ENCODE measurements around the gene TAOK3.
A peak's percentile ranks its signal among the peaks of the same experiment; 100 is the strongest.
"Not testable (repeated sequence)": the region's sequence is repeated elsewhere in the genome, so short reads cannot be mapped to it uniquely, and the experiment has no call there.

TAOK3 gene

GRCh38 chr12:118372541-118373495 lies at the start of gene TAOK3:
TSS of gene TAOK3 (minus strand) at chr12:118372907. CDS start at chr12:118255567, 117,340 bp downstream.
- H3K4me3 ChIP-seq (ENCODE audit: low read length in 2 of 2): peak within 1 kb of the TSS; percentile 88 to 98
- H3K4me1 ChIP-seq (ENCODE audit: control insufficient read depth in 2 of 2, insufficient read depth in 2 of 2, low read length in 2 of 2): peaks cover 21 to 23% of the 10 kb centered on the region in 2 donors
- peak within 1 kb of the TSS; percentile 83 to 89 for H3K9ac ChIP-seq (ENCODE audit: low read depth in 1 of 2, low read length in 2 of 2)
- H3K36me3 ChIP-seq (ENCODE audit: control insufficient read depth in 2 of 2, insufficient read depth in 2 of 2, low read length in 2 of 2): no peaks in the 10 kb centered on the region
- no peaks in the 10 kb centered on the region for H3K27me3 ChIP-seq (ENCODE audit: control insufficient read depth in 2 of 2, insufficient read depth in 2 of 2, low read length in 2 of 2)
- no peaks in the 10 kb centered on the region for H3K9me3 ChIP-seq (ENCODE audit: control insufficient read depth in 2 of 2, low read length in 2 of 2)
- peak within 1 kb of the TSS; percentile 94 to 95 for H3K27ac ChIP-seq (ENCODE audit: low read depth in 2 of 2, low read length in 2 of 2)

- Histone ChIP-seq H3K9me3 (ENCODE audit: control insufficient read depth in 2 of 2, low read length in 2 of 2) (no peaks in the 10 kb centered on the region), H3K9ac (ENCODE audit: low read depth in 1 of 2, low read length in 2 of 2) (no peak overlapping the region), H3K27ac (ENCODE audit: low read depth in 2 of 2, low read length in 2 of 2) (no peak overlapping the region), H3K36me3 (ENCODE audit: control insufficient read depth in 2 of 2, insufficient read depth in 2 of 2, low read length in 2 of 2) (peaks cover 4 to 12% of the 10 kb centered on the region in 2 donors), H3K4me1 (ENCODE audit: control insufficient read depth in 2 of 2, insufficient read depth in 2 of 2, low read length in 2 of 2) (no peaks in the 10 kb centered on the region), H3K4me3 (ENCODE audit: low read length in 2 of 2) (no peak overlapping the region), H3K27me3 (ENCODE audit: control insufficient read depth in 2 of 2, insufficient read depth in 2 of 2, low read length in 2 of 2) (no peaks in the 10 kb centered on the region)
These were observed 48.0 kb upstream of the TAOK3 start for GRCh38 chr12:118420673-118421072.

- Histone ChIP-seq H3K27me3 (ENCODE audit: control insufficient read depth in 2 of 2, insufficient read depth in 2 of 2, low read length in 2 of 2) (no peaks in the 10 kb centered on the region), H3K9me3 (ENCODE audit: control insufficient read depth in 2 of 2, low read length in 2 of 2) (no peaks in the 10 kb centered on the region), H3K9ac (ENCODE audit: low read depth in 1 of 2, low read length in 2 of 2) (no peak overlapping the region), H3K36me3 (ENCODE audit: control insufficient read depth in 2 of 2, insufficient read depth in 2 of 2, low read length in 2 of 2) (peaks cover 19 to 30% of the 10 kb centered on the region in 2 donors), H3K4me3 (ENCODE audit: low read length in 2 of 2) (no peak overlapping the region), H3K4me1 (ENCODE audit: control insufficient read depth in 2 of 2, insufficient read depth in 2 of 2, low read length in 2 of 2) (no peaks in the 10 kb centered on the region), H3K27ac (ENCODE audit: low read depth in 2 of 2, low read length in 2 of 2) (no peak overlapping the region)
These were observed 45.8 kb upstream of the TAOK3 start for GRCh38 chr12:118418385-118419057.

GRCh38 chr12:118417942-118418341 lies 45.2 kb upstream of the TAOK3 start:
- Histone ChIP-seq H3K4me3 (ENCODE audit: low read length in 2 of 2) (no peak overlapping the region), H3K9ac (ENCODE audit: low read depth in 1 of 2, low read length in 2 of 2) (no peak overlapping the region), H3K9me3 (ENCODE audit: control insufficient read depth in 2 of 2, low read length in 2 of 2) (no peaks in the 10 kb centered on the region), H3K27ac (ENCODE audit: low read depth in 2 of 2, low read length in 2 of 2) (no peak overlapping the region), H3K27me3 (ENCODE audit: control insufficient read depth in 2 of 2, insufficient read depth in 2 of 2, low read length in 2 of 2) (no peaks in the 10 kb centered on the region), H3K36me3 (ENCODE audit: control insufficient read depth in 2 of 2, insufficient read depth in 2 of 2, low read length in 2 of 2) (peaks cover 19 to 35% of the 10 kb centered on the region in 2 donors), H3K4me1 (ENCODE audit: control insufficient read depth in 2 of 2, insufficient read depth in 2 of 2, low read length in 2 of 2) (no peaks in the 10 kb centered on the region)

- Histone ChIP-seq H3K27ac (ENCODE audit: low read depth in 2 of 2, low read length in 2 of 2) (no peak overlapping the region), H3K4me3 (ENCODE audit: low read length in 2 of 2) (no peak overlapping the region), H3K9me3 (ENCODE audit: control insufficient read depth in 2 of 2, low read length in 2 of 2) (no peaks in the 10 kb centered on the region), H3K36me3 (ENCODE audit: control insufficient read depth in 2 of 2, insufficient read depth in 2 of 2, low read length in 2 of 2) (peaks cover 32 to 61% of the 10 kb centered on the region in 2 donors), H3K9ac (ENCODE audit: low read depth in 1 of 2, low read length in 2 of 2) (no peak overlapping the region), H3K27me3 (ENCODE audit: control insufficient read depth in 2 of 2, insufficient read depth in 2 of 2, low read length in 2 of 2) (no peaks in the 10 kb centered on the region), H3K4me1 (ENCODE audit: control insufficient read depth in 2 of 2, insufficient read depth in 2 of 2, low read length in 2 of 2) (no peaks in the 10 kb centered on the region)
These were observed 37.1 kb upstream of the TAOK3 start for GRCh38 chr12:118409834-118410233.

- H3K9ac ChIP-seq (ENCODE audit: low read depth in 1 of 2, low read length in 2 of 2); H3K27me3 ChIP-seq (ENCODE audit: control insufficient read depth in 2 of 2, insufficient read depth in 2 of 2, low read length in 2 of 2); H3K4me1 ChIP-seq (ENCODE audit: control insufficient read depth in 2 of 2, insufficient read depth in 2 of 2, low read length in 2 of 2); H3K4me3 ChIP-seq (ENCODE audit: low read length in 2 of 2); H3K27ac ChIP-seq (ENCODE audit: low read depth in 2 of 2, low read length in 2 of 2); H3K9me3 ChIP-seq (ENCODE audit: control insufficient read depth in 2 of 2, low read length in 2 of 2): not testable (repeated sequence)
- H3K36me3 ChIP-seq (ENCODE audit: control insufficient read depth in 2 of 2, insufficient read depth in 2 of 2, low read length in 2 of 2): peaks cover 34 to 59% of the 10 kb centered on the region in 2 donors
These were observed 35.5 kb upstream of the TAOK3 start for GRCh38 chr12:118408241-118408640.

GRCh38 chr12:118404876-118405521 lies 32.3 kb upstream of the TAOK3 start:
- H3K9ac ChIP-seq (ENCODE audit: low read depth in 1 of 2, low read length in 2 of 2): no peak overlapping the region
- H3K9me3 ChIP-seq (ENCODE audit: control insufficient read depth in 2 of 2, low read length in 2 of 2): no peaks in the 10 kb centered on the region
- H3K36me3 ChIP-seq (ENCODE audit: control insufficient read depth in 2 of 2, insufficient read depth in 2 of 2, low read length in 2 of 2): peaks cover 31 to 61% of the 10 kb centered on the region in 2 donors
- H3K27me3 ChIP-seq (ENCODE audit: control insufficient read depth in 2 of 2, insufficient read depth in 2 of 2, low read length in 2 of 2): no peaks in the 10 kb centered on the region
- no peak overlapping the region for H3K27ac ChIP-seq (ENCODE audit: low read depth in 2 of 2, low read length in 2 of 2)
- no peak overlapping the region for H3K4me3 ChIP-seq (ENCODE audit: low read length in 2 of 2)
- no peaks in the 10 kb centered on the region for H3K4me1 ChIP-seq (ENCODE audit: control insufficient read depth in 2 of 2, insufficient read depth in 2 of 2, low read length in 2 of 2)

- Histone ChIP-seq H3K27ac (ENCODE audit: low read depth in 2 of 2, low read length in 2 of 2) (no peak overlapping the region), H3K4me3 (ENCODE audit: low read length in 2 of 2) (no peak overlapping the region), H3K27me3 (ENCODE audit: control insufficient read depth in 2 of 2, insufficient read depth in 2 of 2, low read length in 2 of 2) (no peaks in the 10 kb centered on the region), H3K9me3 (ENCODE audit: control insufficient read depth in 2 of 2, low read length in 2 of 2) (no peaks in the 10 kb centered on the region), H3K36me3 (ENCODE audit: control insufficient read depth in 2 of 2, insufficient read depth in 2 of 2, low read length in 2 of 2) (peaks cover 45 to 75% of the 10 kb centered on the region in 2 donors), H3K4me1 (ENCODE audit: control insufficient read depth in 2 of 2, insufficient read depth in 2 of 2, low read length in 2 of 2) (no peaks in the 10 kb centered on the region), H3K9ac (ENCODE audit: low read depth in 1 of 2, low read length in 2 of 2) (no peak overlapping the region)
These were observed 29.5 kb upstream of the TAOK3 start for GRCh38 chr12:118402251-118402650.

- Histone ChIP-seq H3K4me3 (ENCODE audit: low read length in 2 of 2) (no peak overlapping the region), H3K36me3 (ENCODE audit: control insufficient read depth in 2 of 2, insufficient read depth in 2 of 2, low read length in 2 of 2) (peaks cover 59 to 75% of the 10 kb centered on the region in 2 donors), H3K4me1 (ENCODE audit: control insufficient read depth in 2 of 2, insufficient read depth in 2 of 2, low read length in 2 of 2) (no peaks in the 10 kb centered on the region), H3K9me3 (ENCODE audit: control insufficient read depth in 2 of 2, low read length in 2 of 2) (no peaks in the 10 kb centered on the region), H3K9ac (ENCODE audit: low read depth in 1 of 2, low read length in 2 of 2) (no peak overlapping the region), H3K27ac (ENCODE audit: low read depth in 2 of 2, low read length in 2 of 2) (no peak overlapping the region), H3K27me3 (ENCODE audit: control insufficient read depth in 2 of 2, insufficient read depth in 2 of 2, low read length in 2 of 2) (no peaks in the 10 kb centered on the region)
These were observed 26.2 kb upstream of the TAOK3 start for GRCh38 chr12:118398940-118399339.

GRCh38 chr12:118398524-118398923 lies 25.8 kb upstream of the TAOK3 start:
- no peak overlapping the region for H3K9ac ChIP-seq (ENCODE audit: low read depth in 1 of 2, low read length in 2 of 2)
- H3K27me3 ChIP-seq (ENCODE audit: control insufficient read depth in 2 of 2, insufficient read depth in 2 of 2, low read length in 2 of 2): no peaks in the 10 kb centered on the region
- no peak overlapping the region for H3K27ac ChIP-seq (ENCODE audit: low read depth in 2 of 2, low read length in 2 of 2)
- H3K4me1 ChIP-seq (ENCODE audit: control insufficient read depth in 2 of 2, insufficient read depth in 2 of 2, low read length in 2 of 2): no peaks in the 10 kb centered on the region
- no peaks in the 10 kb centered on the region for H3K9me3 ChIP-seq (ENCODE audit: control insufficient read depth in 2 of 2, low read length in 2 of 2)
- H3K36me3 ChIP-seq (ENCODE audit: control insufficient read depth in 2 of 2, insufficient read depth in 2 of 2, low read length in 2 of 2): peaks cover 57 to 73% of the 10 kb centered on the region in 2 donors
- H3K4me3 ChIP-seq (ENCODE audit: low read length in 2 of 2): no peak overlapping the region
